Prostate gland (tissue), 2 donors: ENCODE measurements around the gene TSPAN18.

Source experiments
- CTCF ChIP-seq, 4 experiments: fragments of 200-600 bp in 2 of 4; fragments of 450-650 bp in 2 of 4; sonication (generic) in 2 of 4; IDR thresholded peaks; 1 replicate in 3 of 4; 2 replicates in 1 of 4; pipeline ENCODE4 v1.5.1; 2016 to 2019; ENCODE audit warnings: antibody characterized with exemption in 4 of 4, mild to moderate bottlenecking in 2 of 4, moderate library complexity in 2 of 4
- POLR2A ChIP-seq: fragments of 450-650 bp; IDR thresholded peaks from one replicate; pipeline ENCODE4 v1.6.1; 2016; ENCODE audit warnings: antibody characterized with exemption, mild to moderate bottlenecking

- no peak for TF ChIP-seq CTCF (IDR thresholded peaks at IDR 0.05)
- TF ChIP-seq POLR2A: no peak
These were observed 120.1 kb downstream of the TSPAN18 start for GRCh38 chr11:44846852-44847251.
